ENCODE data around the gene PTPN13.
"Not testable (repeated sequence)": the region's sequence is repeated elsewhere in the genome, so short reads cannot be mapped to it uniquely, and the experiment has no call there.

PTPN13 gene

DNA sequence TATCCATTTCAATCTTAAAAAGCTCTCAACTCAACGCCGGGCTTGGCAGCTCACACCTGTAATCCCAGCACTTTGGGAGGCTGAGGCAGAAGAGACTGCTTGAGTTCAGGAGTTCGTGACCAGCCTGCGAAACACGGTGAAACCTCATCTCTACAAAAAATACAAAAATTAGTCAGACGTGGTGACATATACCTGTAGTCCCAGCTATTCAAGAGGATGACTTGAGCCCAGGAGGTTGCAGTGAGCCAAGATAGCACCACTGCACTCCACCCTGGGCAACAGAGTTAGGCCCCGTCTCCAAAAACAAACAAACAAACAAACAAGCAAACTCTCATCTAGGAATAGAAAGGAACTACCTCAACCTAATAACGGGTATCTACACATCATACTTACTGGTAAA lies 50.8 kb downstream of the PTPN13 start:
- TF ChIP-seq, protein P1, sequence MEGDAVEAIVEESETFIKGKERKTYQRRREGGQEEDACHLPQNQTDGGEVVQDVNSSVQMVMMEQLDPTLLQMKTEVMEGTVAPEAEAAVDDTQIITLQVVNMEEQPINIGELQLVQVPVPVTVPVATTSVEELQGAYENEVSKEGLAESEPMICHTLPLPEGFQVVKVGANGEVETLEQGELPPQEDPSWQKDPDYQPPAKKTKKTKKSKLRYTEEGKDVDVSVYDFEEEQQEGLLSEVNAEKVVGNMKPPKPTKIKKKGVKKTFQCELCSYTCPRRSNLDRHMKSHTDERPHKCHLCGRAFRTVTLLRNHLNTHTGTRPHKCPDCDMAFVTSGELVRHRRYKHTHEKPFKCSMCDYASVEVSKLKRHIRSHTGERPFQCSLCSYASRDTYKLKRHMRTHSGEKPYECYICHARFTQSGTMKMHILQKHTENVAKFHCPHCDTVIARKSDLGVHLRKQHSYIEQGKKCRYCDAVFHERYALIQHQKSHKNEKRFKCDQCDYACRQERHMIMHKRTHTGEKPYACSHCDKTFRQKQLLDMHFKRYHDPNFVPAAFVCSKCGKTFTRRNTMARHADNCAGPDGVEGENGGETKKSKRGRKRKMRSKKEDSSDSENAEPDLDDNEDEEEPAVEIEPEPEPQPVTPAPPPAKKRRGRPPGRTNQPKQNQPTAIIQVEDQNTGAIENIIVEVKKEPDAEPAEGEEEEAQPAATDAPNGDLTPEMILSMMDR (IDR thresholded peaks at IDR 0.05; ENCODE audit: borderline replicate concordance, control extremely low read depth, extremely low read depth, insufficient read depth, missing control alignments): no peak
- DNase-seq (ENCODE audit: low spot score): no peak
- in situ Hi-C loops (cut with MboI; ENCODE audit: low sequenced_read_pairs, unreplicated experiment): no loop called here

DNA sequence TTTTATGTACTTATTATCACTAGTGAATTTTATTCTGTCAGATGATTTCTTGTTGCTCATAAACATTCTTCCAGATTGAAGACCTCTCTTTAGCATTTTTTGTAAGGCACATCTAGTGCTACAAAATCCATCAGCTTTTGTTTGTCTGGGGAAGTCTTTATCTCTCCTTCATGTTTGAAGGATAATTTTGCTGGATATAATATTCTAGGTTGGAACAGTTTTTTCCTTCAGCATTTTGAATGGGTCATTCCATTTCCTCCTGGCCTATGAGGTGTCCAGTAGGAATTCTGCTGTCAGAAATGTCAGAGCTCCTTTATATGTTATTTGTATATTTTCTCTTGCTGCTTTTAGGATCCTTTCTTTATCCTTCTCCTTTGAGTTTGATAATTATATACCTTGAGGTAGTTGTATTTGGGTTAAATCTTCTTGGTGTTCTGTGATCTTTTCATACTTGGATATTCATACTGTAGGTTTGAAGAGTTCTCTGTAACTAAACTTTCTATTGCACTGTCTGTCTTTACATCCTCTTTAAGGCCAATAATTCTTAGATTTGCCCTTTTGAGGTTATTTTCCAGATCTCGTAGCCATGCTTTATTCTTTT lies 58.3 kb downstream of the PTPN13 start:
- in situ Hi-C loops (cut with MboI; ENCODE audit: low sequenced_read_pairs, unreplicated experiment): no loop called here
- TF ChIP-seq, protein P1 (IDR thresholded peaks at IDR 0.05; ENCODE audit: borderline replicate concordance, control extremely low read depth, extremely low read depth, insufficient read depth, missing control alignments): no peak
- no peak for DNase-seq (ENCODE audit: low spot score)

DNA sequence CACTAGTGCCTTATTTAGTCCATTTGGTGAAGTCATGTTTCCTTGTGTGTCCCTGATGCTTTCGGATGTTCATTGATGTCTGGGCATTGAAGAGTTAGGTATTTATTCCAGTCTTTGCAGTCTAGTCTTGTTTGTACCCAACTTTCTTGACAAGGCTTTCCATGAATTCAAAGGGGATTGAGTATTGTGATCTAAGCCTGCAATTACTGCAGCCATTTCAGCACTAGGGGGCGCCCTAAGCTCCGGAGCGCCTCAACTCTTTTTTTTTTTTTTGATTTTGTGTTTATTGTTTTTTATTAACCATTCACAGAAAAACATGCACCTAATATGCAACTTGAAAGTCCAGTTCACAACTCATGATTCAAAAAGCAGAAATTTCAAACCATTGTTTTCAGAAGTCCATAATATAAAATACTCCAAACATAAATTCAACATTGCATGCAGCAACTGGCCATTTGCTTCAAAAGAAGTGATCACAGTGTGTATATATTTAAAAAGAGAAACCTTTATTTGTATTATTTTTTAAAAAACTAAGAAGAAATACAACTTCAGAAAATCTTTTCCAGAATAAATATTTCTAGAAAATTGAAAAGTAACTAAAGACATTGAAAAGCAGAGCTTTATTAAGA lies 59.2 kb downstream of the PTPN13 start:
- DNase-seq (ENCODE audit: low spot score): no peak
- TF ChIP-seq, protein P1 (IDR thresholded peaks at IDR 0.05; ENCODE audit: borderline replicate concordance, control extremely low read depth, extremely low read depth, insufficient read depth, missing control alignments): peak; percentile 27
- in situ Hi-C loops (cut with MboI; ENCODE audit: low sequenced_read_pairs, unreplicated experiment): no loop called here

DNA sequence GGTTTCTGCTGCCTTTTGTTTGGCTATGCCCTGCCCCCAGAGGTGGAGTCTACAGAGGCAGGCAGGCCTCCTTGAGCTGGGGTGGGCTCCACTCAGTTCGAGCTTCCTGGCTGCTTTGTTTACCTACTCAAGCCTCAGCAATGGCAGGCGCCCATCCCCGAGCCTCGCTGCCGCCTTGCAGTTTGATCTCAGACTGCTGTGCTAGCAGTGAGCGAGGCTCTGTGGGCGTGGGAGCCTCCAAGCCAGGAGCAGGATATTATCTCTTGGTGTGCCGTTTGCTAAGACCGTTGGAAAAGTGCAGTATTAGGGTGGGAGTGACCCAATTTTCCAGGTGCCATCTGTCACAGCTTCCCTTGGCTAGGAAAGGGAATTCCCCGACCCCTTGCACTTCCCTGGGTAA lies 62.7 kb downstream of the PTPN13 start:
- in situ Hi-C loops (cut with MboI; ENCODE audit: low sequenced_read_pairs, unreplicated experiment); DNase-seq (ENCODE audit: low spot score): not testable (repeated sequence)

DNA sequence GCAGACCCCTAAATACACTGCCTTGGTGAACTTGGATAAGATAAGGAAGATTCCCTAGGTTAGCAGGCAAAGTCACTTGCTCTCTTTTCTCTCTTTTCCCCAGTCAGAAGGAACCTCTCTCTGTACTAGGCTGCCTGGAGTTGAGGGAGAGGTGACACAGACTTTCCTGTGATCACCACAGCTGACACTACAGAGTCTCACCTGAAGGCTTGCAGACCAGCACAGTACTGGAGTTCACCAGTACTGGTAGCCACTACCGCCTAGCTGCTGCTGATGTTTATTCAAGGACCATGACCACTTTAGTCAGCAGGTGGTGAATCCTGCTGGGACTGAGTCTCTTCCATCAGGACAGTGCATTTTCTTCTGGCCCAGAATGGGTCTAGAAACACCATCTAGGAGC lies 63.3 kb downstream of the PTPN13 start:
- in situ Hi-C loops (cut with MboI; ENCODE audit: low sequenced_read_pairs, unreplicated experiment): no loop called here
- TF ChIP-seq, protein P1 (IDR thresholded peaks at IDR 0.05; ENCODE audit: borderline replicate concordance, control extremely low read depth, extremely low read depth, insufficient read depth, missing control alignments): no peak
- no peak for DNase-seq (ENCODE audit: low spot score)

DNA sequence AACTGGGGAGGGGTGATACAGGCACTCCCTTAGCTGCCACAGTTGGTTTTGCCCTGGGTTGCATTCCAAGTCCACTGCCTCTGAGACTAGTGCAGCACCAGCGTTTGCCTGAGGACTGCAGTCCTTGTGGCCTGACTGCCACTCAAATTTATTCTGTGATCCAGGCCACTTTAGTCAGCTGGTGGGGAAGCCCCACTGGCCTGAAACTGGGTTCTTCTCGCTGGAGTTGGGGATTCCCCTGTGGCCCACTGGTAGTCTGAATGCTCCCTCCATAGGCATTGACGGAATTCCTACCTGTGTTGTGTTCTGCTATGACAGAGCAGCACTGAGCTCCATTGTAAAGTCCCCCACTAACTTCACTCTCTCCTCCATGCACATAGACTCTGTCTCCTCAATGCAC lies 63.8 kb downstream of the PTPN13 start:
- DNase-seq (ENCODE audit: low spot score): peak; percentile 34
- in situ Hi-C loops (cut with MboI; ENCODE audit: low sequenced_read_pairs, unreplicated experiment): no loop called here
- TF ChIP-seq, protein P1 (IDR thresholded peaks at IDR 0.05; ENCODE audit: borderline replicate concordance, control extremely low read depth, extremely low read depth, insufficient read depth, missing control alignments): no peak

DNA sequence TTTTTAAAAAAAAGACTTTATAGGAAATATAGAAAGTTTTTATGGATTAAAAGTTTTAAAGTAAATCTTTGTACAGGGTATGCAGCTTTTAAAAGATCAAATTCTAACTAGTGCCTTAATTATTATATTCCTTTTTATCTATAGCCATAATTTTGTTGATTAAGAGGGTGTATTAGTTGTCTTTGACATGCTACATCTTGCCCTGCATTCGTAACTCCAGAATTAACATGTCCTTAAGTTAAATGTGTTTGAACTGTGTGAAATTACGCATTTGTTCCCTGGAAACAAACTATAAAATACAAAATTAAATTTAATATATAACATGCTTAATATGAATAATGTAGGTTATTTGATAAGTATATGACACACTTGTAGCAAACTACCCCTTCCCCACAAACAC lies 66.3 kb downstream of the PTPN13 start:
- TF ChIP-seq, protein P1 (IDR thresholded peaks at IDR 0.05; ENCODE audit: borderline replicate concordance, control extremely low read depth, extremely low read depth, insufficient read depth, missing control alignments): no peak
- DNase-seq (ENCODE audit: low spot score): no peak
- in situ Hi-C loops (cut with MboI; ENCODE audit: low sequenced_read_pairs, unreplicated experiment): no loop called here

Measured in GM13976 (cell line).